C1 segment of cervical spinal cord (tissue), 14 donors: ENCODE results near the gene TRPC1.
"Not testable (repeated sequence)": the region's sequence is repeated elsewhere in the genome, so short reads cannot be mapped to it uniquely, and the experiment has no call there.

Experiments used
- DNase-seq, 14 donors: peaks; one replicate each; lab custom pipeline; 2025; lab: John Stamatoyannopoulos, UW

Gene TRPC1

DNA sequence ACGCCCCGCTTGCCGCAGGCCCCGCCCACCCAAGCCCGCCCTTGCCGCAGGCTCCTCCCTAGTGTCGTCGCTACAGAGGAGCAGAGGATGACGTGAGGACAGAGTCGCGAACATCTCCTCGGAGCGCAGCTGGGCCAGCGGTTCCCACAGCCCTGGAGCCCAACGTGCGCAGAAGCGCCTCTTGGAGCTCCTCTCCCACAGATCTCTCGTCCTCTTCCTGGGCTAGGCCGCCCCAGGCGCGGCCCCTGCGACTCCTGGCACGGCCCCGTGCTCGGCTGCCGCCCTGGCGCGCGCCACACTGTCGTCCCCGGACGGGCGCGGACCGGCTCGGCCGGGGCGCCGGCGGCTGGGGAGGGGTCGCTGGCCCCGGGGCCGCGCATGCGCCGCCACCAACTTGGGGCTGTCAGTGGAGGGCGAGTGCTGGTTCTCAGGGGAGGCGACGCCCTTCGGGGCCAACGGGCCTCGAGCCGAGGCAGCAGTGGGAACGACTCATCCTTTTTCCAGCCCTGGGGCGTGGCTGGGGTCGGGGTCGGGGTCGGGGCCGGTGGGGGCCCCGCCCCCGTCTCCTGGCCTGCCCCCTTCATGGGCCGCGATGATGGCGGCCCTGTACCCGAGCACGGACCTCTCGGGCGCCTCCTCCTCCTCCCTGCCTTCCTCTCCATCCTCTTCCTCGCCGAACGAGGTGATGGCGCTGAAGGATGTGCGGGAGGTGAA is at the start of gene TRPC1:
TRPC1 (plus strand) TSS at position 67 of the 714 bp plus-strand sequence; CDS start at position 593, 526 bp downstream.
- DNase-seq, result peak; percentile 1 to 85 (median 77)

DNA sequence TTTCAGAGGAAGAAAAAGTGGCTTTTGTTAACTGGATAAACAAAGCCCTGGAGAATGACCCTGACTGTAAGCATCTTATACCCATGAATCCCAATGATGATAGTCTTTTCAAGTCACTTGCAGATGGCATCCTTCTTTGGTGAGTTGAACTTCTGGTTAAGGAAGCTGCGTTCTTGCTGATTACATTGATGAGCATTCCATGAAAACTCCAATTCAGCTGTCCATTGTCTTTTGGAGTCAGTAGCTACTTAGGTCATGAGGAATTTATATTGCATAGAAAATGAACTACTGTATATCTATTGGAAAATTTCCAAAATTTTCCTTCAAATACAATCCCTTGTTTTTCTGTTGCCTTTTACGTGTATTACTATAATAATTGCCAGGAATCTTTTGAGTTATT is 47.7 kb upstream of the TRPC1 start:
- DNase-seq, result no peak

DNA sequence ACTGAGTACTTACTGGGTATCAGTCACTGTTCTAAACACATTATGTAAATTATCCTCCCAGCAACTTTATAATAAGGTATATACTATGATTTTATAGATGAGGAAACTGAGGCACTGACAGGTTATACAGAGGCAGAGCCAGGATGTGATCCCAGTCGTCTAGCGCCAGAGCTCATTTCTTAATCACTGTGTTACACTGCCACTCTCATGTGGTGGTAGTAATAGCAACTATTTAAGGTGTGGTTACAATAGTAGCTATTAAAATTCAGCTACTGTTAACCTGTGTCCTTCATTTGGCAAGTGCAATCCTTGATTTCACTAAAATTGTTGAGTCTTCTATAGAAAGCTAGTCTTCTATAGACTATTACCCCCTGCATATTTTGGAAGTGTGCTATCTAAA is 43.1 kb upstream of the TRPC1 start:
- DNase-seq, result no peak

DNA sequence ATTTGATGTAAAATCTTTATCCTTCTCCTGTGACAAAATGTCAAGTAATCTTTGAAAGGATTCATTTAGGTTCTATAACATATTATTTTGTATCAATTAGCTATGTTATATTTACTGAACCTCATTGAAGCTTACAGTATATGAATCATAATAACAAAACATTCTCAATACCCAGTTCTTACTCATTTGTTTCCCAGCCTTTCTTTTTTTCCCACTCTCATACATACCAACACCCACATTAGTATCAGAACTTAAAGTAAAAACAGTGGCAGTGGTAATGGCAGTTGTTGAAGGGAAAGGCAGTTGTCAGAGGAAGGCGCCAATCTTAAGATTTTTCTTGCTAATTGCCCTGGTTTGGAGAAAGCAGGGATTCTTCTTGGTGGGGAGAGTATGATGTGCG is 33.2 kb upstream of the TRPC1 start:
- no peak for DNase-seq

DNA sequence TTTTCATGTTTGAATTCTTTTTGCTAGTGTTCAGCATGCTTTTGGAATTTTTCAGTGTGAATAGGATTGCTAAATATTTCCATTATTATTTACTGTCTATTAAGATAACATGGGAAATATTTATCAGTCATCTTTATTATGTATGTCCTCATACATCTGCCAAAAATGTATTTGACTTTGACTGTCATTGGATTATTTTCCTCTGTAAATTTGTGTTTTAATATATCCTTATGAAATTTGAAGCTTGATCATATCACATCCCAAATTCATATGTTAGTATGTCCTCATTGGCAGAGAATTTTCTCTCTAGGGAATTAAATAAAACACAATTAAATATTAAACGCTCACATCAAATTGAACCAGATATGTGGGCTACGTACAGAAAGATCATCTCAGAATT is 32.3 kb upstream of the TRPC1 start:
- DNase-seq, result no peak

DNA sequence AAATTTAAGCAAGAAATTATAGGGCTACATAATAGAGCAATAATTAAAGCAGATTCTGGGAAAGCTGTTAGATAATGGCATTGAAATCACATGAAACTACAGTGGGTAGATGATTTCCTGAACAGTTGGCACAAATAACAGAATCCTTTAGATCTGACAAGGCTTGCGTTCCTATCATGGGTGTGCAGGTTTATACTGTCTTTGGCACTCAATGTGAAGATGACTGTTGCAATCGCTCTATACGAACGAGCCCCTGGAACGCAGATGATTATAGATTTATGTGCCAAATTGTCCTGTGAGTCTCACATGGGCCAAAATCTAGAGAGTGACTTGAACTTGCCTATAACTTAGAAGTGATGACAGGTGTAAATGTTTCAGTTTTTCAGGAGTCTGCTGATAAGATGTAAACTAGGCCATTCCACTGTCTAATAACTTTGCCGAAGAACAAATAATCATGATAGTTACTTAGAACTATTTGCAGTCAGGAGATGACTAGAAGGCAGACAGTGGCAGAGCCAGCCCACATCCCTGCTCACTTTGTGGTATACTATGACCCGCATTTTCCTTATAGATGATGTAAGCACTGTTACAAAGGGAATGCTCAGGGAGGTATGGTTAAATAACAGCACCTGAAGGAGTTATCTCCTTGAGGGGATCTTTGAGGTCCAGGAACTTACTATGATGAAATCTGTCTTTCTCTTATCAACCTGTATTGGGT is 30.5 kb upstream of the TRPC1 start:
- DNase-seq, result no peak

DNA sequence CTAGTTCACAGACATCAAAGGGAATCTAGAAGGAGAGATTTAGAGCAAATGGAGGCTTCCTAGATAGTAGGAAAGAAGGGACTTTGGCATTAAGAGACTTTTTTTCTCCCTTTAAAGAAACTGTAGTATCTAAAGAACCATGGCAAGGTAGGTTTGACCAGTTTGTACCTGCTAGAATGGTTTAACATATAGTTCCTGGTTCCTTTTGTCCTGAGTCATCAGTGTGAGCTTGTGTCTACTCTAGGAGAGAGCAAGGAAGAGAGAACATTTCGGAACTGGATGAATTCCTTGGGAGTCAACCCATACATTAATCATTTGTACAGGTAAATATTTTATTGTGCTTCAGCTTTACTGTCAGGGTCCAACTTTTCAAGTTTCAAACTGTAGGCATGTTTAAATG is 29.6 kb upstream of the TRPC1 start:
- DNase-seq, result no peak

DNA sequence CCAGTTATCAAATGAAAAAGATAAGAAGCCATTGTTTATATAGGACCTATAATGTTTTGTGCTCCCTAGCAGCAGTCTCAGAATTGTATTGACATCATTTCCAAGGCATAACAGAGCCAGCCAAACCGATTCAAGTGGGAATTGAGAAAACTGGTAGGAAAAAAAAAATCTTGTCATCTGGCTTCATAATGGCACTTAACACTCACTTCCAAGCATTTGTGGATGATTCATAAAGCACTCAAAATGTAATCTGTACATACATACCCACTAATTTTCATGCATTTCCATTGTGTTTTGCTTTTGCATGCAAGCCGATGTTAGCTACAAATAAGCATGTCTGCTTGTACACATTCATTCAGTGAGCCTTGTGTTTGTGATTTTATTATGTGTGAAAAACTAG is 18.6 kb upstream of the TRPC1 start:
- DNase-seq, result no peak

DNA sequence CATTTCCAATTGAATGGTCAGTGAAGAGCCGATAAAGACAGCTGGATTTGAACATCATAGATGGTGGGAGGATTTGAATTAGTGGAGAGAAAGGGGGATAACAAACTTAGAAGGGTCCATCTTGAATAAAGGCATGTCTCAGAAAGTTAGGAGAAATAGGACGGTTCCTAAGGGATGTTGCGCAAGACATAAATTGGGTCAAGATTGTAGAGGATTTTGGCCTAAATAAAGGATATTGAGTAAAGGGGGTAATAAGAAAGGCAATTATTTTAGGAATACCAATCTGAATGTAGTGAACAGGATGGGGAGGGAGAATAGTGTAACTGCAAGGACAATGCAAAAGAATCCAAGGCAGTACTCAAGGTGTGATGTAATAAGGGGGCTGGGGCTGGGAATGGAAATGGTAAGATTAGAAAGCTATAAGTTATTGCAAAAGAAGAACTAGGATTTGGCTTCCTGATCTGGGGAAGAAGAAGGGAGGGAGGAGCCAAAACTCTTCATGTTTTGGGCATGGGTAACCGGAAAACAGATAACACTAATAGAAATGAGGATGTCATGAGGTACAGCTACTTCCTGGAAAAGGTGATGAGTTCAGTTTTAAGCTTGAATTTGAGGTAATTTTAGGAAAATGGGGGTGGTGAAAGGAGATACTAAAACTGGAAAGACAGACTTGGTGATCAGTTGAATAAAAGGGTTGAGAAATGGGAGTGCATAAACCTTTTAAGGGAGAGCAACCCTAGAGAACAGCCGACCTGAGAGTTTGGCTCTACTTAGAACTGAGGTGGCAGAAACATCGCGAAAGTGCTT is 17.3 kb upstream of the TRPC1 start:
- no peak for DNase-seq

DNA sequence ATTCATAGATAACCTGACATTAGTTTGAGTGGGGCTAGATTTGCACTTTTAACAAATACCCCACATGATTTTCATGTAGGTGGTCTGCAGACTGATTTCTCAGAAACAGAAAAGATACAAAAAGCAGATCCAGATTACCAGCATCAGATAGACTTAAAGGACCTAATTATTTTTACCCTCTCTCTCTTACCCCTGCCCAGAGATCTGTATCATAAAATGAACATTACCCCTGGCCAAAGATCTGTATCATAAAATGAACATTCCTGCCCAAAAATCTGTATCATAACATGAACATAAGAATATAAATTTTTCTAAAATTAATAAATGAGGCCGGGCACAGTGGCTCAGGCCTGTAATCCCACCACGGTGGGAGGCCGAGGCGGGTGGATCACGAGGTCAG is 14.6 kb upstream of the TRPC1 start:
- no peak for DNase-seq

DNA sequence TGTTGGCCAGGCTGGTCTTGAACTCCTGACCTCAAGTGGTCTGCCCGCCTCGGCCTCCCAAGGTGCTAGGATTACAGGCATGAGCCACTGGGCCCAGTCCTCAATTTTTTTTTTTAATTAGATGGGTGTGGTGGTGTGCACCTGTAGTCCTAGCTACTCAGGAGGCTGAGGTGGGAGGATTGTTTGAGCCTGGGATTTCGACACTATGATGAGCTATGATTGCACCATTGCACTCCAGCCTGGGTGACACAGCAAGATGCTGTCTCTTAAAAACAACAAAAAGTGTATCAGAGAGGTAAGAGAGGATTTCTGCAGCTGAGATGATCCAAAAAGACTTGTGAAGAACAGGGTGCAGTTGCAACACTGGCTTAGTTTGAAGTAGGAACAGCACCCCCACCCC is 9.0 kb upstream of the TRPC1 start:
- DNase-seq, result not testable (repeated sequence)

DNA sequence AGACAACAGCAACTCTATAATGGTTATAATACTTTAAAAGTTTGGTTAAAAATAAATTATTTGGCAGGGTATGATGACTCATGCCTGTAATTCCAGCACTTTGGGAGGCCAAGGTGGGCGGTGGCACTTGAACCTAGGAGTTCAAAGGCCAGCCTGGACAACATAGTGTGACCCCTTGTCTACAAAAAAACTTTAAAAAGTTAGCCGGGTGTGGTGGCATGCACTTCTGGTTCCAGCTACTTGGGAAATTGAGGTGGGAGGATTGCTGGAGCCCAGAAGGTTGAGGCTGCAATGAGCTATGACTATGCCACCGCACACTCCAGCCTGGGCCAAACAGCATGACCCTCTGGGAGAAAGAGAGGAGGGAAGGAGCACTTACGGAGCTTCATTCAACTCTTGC is 7.7 kb upstream of the TRPC1 start:
- no peak for DNase-seq

DNA sequence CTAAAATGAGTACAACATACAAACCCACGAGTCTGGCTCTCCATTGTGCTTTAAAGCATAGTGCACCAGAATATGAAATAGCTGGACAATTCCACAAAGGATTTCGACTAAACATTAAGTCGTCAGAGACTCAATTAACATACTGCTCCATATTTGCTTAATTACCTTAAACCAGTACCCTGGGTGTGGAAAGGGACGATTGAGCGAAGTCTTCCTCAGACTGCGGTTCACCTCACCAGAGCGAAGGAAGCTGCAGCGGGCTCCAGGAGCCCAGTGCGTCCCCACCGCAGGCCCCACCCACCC is 218 bp upstream of the TRPC1 start:
- no peak for DNase-seq

DNA sequence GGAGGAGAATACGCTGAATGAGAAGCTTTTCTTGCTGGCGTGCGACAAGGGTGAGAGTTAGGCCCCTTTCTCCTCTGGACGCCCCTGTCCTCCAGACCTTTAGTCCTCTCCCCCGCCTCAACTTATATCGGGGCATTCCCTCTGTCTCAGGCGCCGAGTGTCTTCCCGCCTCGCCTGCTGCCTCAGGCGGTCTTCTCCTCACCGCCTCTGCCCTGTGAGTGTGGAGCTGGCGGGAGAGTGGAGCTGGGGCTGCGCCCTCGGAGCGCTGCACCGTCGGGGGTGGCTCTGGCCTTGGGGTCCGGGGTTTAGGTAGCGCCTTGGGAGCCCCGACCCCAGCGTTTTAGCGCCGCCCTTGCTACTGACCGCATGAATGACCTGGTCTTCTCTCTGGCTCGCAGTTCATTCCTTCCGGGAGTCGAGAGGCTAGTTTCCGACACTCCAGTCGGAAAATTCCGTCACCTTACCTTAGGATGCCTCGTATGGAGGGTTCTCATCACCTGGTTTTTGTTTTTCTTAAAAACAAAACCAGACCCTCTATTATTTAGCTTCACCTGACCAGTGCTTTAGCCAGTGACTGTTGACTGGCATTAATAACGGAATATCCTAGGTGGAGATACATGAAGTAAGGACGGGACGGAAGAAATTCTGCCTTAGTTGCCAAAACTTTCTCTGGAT is 985 bp downstream of the TRPC1 start:
- DNase-seq, result peak in 12 of 14 donors; percentile 34 to 74 (median 55)

DNA sequence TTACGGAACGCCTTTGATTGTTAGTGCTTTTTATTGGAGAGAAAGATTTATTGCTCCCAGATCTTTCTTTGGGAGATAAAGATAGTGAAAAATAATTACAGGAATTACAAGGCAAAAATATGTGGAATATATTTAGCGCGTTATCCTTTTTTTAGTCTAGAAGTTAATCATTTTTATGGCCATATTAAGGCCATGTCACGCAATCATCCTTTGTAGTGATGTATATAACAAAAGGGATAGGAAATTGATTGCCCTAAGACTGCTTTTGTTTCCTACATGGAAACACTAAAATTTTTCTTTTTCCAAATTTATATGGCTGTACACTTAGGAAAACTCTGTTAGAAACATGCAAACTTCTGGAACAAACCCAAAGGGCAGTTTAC is 1.5 kb downstream of the TRPC1 start:
- DNase-seq, result no peak

DNA sequence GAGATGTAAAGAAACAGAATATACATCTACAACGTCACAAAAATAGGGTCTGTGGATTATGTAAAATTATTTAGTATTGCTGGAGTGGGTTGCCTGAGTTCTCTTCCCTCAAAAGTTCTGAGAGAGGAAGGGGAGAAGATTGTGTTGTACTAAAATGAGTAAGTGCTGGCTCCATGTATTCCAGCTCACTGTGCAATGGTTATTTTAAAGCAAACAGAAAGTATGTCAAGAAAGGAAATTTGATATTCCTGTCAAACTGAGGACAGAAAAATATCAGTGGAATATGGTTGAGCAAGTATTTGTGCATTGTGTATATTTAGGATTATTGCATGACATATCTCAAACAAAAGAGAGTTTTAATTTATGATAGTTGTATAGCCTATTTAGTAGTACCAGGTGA is 2.2 kb downstream of the TRPC1 start:
- DNase-seq, result no peak

DNA sequence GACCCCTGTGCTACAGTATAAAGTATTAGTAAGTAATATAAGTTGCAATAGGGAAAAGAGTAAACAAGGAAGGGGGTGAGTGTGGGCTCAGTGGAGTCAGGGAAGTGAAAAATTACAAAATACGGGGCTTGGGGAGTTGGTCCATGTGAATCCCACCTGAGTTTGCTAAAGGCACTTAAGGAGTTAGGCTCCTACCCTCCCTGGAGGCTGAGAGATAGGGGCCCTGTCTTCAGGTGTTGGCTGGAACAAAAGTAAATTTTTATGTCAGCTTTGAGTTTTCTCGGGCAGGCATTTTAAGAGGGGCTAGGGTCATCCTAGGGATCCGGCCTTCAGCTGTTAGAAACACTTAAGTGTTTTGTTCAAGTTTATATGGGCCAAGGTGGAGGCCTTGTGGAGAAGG is 8.2 kb downstream of the TRPC1 start:
- no peak for DNase-seq

DNA sequence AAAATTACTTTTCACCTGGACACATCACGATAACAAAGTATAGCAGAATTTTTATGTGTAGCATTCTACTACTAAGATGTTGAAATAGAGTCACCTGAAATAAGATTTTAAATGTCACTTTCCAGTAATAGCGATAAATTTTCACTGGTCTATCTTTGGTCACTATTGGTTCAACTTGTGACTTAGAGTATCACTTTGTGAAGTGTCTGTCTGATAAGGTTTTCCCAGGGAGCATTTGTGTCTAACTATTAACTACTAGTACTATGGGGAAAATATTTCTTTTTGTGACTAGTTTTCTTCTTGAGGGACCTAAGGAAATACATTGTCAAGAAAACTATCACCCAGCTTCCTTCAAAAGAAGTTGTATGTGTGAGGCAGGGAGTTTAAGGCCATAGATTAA is 11.0 kb downstream of the TRPC1 start:
- DNase-seq, result no peak

DNA sequence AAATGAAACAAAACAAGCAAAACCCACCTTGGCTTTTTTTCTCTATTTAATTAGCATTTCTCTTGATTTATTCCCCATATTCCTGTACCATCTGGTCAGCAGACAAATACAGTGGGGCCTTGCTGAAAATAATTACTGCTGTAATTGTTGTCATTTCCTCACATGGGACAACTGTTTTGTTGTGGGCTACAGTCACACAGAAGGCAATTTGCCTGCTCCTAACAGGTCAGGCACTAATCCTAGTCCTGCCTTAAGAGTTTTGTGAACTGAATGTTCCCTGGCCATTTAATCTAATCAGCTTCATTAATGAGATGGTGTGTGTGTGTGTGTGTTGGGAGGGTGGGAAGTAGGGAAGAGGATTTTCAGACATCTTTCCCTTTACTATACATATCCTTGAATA is 11.6 kb downstream of the TRPC1 start:
- no peak for DNase-seq

DNA sequence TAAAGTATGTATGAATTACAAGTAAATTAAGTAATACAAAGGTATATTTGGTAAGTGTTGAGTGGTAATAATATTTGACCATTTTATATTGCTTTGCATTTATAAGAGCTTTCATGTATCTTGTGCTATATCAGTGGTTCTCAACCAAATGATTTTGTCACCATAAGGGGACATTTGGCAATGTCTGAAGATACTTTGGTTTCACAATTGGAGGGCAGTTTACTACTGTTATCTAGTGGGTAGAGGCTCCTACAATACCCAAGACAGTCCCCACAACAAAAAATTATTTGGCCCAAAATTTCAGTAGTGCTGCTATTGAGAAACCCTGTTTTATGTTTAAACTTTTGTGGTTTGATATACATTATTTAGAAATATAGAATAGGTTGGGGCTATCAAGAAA is 14.6 kb downstream of the TRPC1 start:
- no peak for DNase-seq

DNA sequence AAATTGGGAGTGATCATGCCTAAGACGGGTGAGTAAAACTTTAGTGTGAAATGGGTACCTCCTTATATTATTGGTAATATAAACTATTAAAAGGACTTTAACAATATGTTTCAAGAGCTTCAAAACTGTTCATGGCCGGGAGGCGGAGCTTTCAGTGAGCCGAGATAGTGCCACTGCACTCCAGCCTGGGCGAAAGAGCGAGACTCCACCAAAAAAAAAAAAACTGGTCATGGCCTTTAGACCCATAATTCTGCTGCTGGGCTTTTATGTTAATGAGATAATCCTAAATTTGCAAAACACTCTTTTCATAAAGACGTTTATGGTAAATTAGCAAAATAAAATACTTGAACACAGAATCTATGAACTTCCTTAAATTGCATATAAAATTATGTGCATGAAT is 22.8 kb downstream of the TRPC1 start:
- DNase-seq, result no peak

DNA sequence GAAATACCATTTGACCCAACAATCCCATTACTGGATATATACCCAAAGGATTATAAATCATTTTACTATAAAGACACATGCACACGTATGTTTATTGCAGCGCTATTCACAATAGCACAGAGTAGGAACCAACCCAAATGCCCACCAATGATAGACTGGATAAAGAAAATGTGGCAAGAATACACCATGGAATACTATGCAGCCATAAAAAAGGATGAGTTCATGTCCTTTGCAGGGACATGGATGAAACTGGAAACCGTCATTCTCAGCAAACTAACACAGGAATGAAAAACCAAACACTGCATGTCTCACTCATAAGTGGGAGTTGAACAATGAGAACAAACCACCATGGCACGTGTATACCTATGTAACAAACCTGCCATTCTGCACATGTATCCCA is 26.7 kb downstream of the TRPC1 start:
- not testable (repeated sequence) for DNase-seq
